Measurements from ENCODE around the gene PFDN1.

DNA sequence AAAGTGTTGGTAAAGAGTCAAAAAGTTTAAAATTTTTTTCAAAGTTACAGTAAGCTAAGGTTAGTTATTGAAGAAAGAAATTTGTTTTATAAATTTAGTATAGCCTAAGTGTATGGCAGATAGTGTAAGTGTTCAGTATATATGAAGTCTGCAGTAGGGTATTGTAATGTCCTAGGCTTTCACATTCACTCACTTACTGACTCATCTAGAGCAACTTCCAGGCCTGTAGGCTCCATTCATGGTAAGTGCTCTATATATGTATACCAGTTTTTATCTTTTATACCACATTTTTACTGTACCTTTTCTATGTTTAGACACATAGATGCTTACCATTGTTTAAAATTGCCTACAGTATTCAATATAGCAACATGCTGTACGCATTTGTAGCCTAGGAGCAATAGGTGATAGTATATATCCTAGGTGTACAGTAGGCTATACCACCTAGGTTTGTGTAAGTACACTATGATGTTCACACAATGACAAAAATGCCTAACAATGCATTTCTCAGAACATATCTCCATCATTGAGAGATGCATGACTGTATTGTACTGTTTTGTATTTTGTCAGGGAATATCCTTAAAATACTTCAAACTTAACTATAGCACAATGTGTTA lies 89.4 kb downstream of the PFDN1 start:
- TF ChIP-seq CTCF (IDR thresholded peaks at IDR 0.05) (no peak), POLR2A (IDR thresholded peaks at IDR 0.05) (no peak)

Measured in testis (tissue), 2 donors.